ENCODE data around the gene HPCAL1.

HPCAL1 gene

GRCh38 chr2:10428355-10428754, 125.7 kb downstream of the HPCAL1 start:
- Histone ChIP-seq H3K36me3 (ENCODE audit: control insufficient read depth, low read length) (no peaks in the 10 kb centered on the region), H3K9me2 (replicated peaks; ENCODE audit: control insufficient read depth, low read length) (no peaks in the 10 kb centered on the region), H3K4me3 (ENCODE audit: low read length) (no peak overlapping the region), H3K79me2 (ENCODE audit: control insufficient read depth, low read length) (no peaks in the 10 kb centered on the region), H4K20me1 (ENCODE audit: control insufficient read depth, insufficient read depth, low read depth, low read length) (no peaks in the 10 kb centered on the region), H3K9me3 (ENCODE audit: control insufficient read depth, insufficient read depth, low read length) (no peaks in the 10 kb centered on the region), H3K4me1 (ENCODE audit: control insufficient read depth, low read length) (peaks cover 2% of the 10 kb centered on the region; the same call in 1 of the 2 replicates), H3K27ac (ENCODE audit: low read depth, low read length) (no peak overlapping the region), H3K4me2 (ENCODE audit: low read length) (no peak overlapping the region), H3F3A (ENCODE audit: control insufficient read depth, insufficient read depth) (no peaks in the 10 kb centered on the region), H3K27me3 (ENCODE audit: control insufficient read depth, low read length) (peaks cover 14% of the 10 kb centered on the region)
- TF ChIP-seq EZH2phosphoT487 (IDR thresholded peaks at IDR 0.05; ENCODE audit: borderline replicate concordance, low read length) (no peak), CTCF (IDR thresholded peaks at IDR 0.05; ENCODE audit: low read depth, low read length, poor library complexity, severe bottlenecking) (no peak)

GRCh38 chr2:10428924-10429323, 126.2 kb downstream of the HPCAL1 start:
- H3K9me2 ChIP-seq (replicated peaks; ENCODE audit: control insufficient read depth, low read length) = no peaks in the 10 kb centered on the region
- H3K4me3 ChIP-seq (ENCODE audit: low read length) = no peak overlapping the region
- H3K4me2 ChIP-seq (ENCODE audit: low read length) = no peak overlapping the region
- H4K20me1 ChIP-seq (ENCODE audit: control insufficient read depth, insufficient read depth, low read depth, low read length) = no peaks in the 10 kb centered on the region
- no peak overlapping the region for H3K27ac ChIP-seq (ENCODE audit: low read depth, low read length)
- no peaks in the 10 kb centered on the region for H3F3A ChIP-seq (ENCODE audit: control insufficient read depth, insufficient read depth)
- TF ChIP-seq EZH2phosphoT487 (IDR thresholded peaks at IDR 0.05; ENCODE audit: borderline replicate concordance, low read length) (no peak), CTCF (IDR thresholded peaks at IDR 0.05; ENCODE audit: low read depth, low read length, poor library complexity, severe bottlenecking) (no peak)
- no peaks in the 10 kb centered on the region for H3K9me3 ChIP-seq (ENCODE audit: control insufficient read depth, insufficient read depth, low read length)
- H3K79me2 ChIP-seq (ENCODE audit: control insufficient read depth, low read length) = no peaks in the 10 kb centered on the region
- H3K36me3 ChIP-seq (ENCODE audit: control insufficient read depth, low read length) = no peaks in the 10 kb centered on the region
- H3K4me1 ChIP-seq (ENCODE audit: control insufficient read depth, low read length) = peaks cover 2% of the 10 kb centered on the region; the same call in 1 of the 2 replicates
- peaks cover 15% of the 10 kb centered on the region for H3K27me3 ChIP-seq (ENCODE audit: control insufficient read depth, low read length)

GRCh38 chr2:10430886-10431622, 128.3 kb downstream of the HPCAL1 start:
- Histone ChIP-seq H3K9me2 (replicated peaks; ENCODE audit: control insufficient read depth, low read length) (no peaks in the 10 kb centered on the region), H3F3A (ENCODE audit: control insufficient read depth, insufficient read depth) (no peaks in the 10 kb centered on the region), H3K27me3 (ENCODE audit: control insufficient read depth, low read length) (peaks cover 15% of the 10 kb centered on the region), H3K9me3 (ENCODE audit: control insufficient read depth, insufficient read depth, low read length) (no peaks in the 10 kb centered on the region), H3K4me1 (ENCODE audit: control insufficient read depth, low read length) (peaks cover 5% of the 10 kb centered on the region; the same call in 1 of the 2 replicates), H3K4me3 (ENCODE audit: low read length) (no peak overlapping the region), H4K20me1 (ENCODE audit: control insufficient read depth, insufficient read depth, low read depth, low read length) (no peaks in the 10 kb centered on the region), H3K4me2 (ENCODE audit: low read length) (no peak overlapping the region), H3K79me2 (ENCODE audit: control insufficient read depth, low read length) (no peaks in the 10 kb centered on the region), H3K27ac (ENCODE audit: low read depth, low read length) (no peak overlapping the region), H3K36me3 (ENCODE audit: control insufficient read depth, low read length) (no peaks in the 10 kb centered on the region)
- no peak for TF ChIP-seq CTCF (IDR thresholded peaks at IDR 0.05; ENCODE audit: low read depth, low read length, poor library complexity, severe bottlenecking)
- no peak for TF ChIP-seq EZH2phosphoT487 (IDR thresholded peaks at IDR 0.05; ENCODE audit: borderline replicate concordance, low read length)
